Activated naive CD4-positive, alpha-beta T cell (primary cell): ENCODE measurements around the gene C3orf22.
"Not testable (repeated sequence)": the region's sequence is repeated elsewhere in the genome, so short reads cannot be mapped to it uniquely, and the experiment has no call there.

Experiments
- DNase-seq, 4 experiments: peaks; one replicate each; lab custom pipeline; 2025; lab: John Stamatoyannopoulos, UW

Gene C3orf22

DNA sequence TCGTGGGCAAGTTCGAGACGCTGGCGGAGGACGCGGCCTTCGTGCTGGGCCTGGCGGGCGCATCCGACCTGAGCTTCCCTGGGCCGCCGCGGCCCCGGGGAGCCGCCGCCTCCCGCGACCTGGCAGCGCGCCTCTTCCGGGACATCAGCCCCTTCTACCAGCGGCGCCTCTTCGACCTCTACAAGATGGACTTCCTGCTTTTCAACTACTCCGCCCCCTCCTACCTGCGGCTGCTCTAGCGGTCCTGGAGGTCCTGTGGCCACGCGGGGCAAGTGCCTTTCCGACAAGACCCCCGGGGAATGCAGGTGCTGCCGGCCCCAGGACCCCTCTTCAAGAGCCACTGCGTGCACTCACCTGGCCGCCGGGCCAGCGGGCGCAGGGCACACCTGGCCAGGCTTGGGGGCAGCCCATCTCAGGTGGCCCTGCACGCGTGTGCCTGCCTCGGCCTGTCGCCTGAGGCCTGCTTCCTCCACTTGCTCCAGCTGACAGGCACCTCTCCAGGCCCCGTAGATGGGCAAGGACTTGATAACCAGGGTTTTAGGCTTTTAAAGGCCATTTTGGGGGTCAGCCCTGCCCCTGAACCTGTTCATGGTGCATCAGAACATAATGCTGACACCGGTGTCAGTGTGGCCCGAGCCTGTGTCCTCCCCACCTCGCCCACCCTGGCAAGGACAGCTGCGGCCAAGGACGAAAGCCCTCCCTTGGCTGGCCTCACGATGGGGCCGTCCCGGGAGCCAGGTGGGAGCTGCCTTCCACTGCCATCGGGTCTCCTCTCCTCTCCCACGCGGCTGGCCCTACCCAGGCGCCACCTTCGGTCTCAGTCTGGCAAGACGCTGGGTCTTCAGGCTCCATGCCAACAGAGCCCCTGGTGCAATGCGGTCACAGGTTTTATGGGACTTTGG lies 16.1 kb downstream of the C3orf22 start:
- DNase-seq = no peak

DNA sequence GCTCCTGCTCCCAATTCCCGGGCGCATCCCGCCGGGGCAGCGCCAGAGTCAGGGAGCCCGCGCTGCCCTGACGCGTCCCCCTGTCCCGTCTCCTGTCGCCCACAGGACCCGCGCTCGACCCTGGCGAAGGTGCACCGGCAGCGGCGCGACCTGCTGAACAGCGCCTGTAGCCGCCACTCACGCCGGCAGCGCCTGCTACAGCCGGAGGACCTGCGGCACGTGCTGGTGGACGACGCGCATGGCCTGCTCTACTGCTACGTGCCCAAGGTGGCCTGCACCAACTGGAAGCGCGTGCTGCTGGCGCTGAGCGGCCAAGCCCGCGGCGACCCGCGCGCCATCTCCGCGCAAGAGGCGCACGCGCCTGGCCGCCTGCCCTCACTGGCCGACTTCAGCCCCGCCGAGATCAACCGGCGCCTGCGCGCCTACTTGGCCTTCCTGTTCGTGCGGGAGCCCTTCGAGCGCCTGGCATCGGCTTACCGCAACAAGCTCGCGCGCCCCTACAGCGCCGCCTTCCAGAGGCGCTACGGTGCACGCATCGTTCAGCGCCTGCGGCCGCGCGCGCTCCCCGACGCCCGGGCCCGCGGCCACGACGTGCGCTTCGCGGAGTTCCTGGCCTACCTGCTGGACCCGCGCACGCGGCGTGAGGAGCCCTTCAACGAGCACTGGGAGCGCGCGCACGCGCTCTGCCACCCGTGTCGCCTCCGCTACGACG lies 16.9 kb downstream of the C3orf22 start:
- DNase-seq = no peak

- DNase-seq = no peak
These were observed 17.6 kb downstream of the C3orf22 start for GRCh38 chr3:126540951-126541627.

GRCh38 chr3:126540342-126540849 lies 18.3 kb downstream of the C3orf22 start:
- DNase-seq = no peak

DNA sequence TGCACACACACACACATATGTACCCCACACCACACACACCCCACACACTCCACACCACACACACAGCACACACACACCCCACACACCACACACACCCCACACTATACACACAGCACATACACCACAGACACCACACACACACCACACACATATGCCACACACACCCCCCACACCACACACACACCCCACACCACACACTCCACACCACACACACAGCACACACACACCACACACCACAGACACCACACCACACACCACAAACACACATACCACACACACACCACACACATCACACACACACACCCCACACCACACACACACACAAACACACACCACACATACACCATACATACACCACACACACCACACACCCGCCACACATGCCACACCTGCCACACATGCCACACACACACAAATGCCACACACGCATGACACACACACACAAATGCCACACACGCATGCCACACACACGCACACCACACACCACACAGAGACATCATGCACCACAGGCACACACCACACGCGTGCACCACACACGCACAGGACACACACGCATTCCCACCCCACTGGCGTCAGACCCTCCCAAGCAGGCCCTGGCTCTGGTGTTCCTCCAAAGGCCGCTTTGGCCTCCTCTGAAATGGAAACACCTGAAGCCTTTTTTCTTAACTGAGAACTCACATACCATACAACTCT lies 19.0 kb downstream of the C3orf22 start:
- DNase-seq = no peak

GRCh38 chr3:126538966-126539365 lies 19.8 kb downstream of the C3orf22 start:
- no peak for DNase-seq

GRCh38 chr3:126538316-126538715 lies 20.4 kb downstream of the C3orf22 start:
- no peak for DNase-seq

GRCh38 chr3:126537730-126538281 lies 20.9 kb downstream of the C3orf22 start:
- no peak for DNase-seq

- DNase-seq = no peak
These were observed 21.5 kb downstream of the C3orf22 start for GRCh38 chr3:126537116-126537729.

GRCh38 chr3:126536126-126536525 lies 22.6 kb downstream of the C3orf22 start:
- no peak for DNase-seq

- DNase-seq = no peak
These were observed 23.1 kb downstream of the C3orf22 start for GRCh38 chr3:126535636-126536035.

- not testable (repeated sequence) for DNase-seq
These were observed 24.0 kb downstream of the C3orf22 start for GRCh38 chr3:126534716-126535115.

DNA sequence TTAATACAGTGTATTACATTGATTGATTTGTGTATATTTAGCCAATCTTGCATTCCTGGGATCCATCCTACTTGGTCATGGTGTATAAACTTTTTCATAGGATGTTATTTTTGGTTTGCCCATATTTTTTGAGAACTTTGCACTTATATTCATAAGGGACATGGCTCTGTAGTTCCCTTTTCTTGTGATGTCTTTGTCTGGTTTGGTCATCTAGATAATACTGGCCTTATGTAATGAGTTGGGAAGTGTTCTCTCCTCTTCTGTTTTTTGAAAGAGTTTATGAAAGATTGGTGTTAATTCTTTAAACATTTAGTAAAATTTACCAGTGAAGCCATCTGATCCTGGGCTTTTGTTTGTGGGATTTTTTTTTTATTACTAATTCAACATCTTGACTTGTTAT lies 25.2 kb downstream of the C3orf22 start:
- no peak for DNase-seq

- DNase-seq = no peak
These were observed 27.7 kb downstream of the C3orf22 start for GRCh38 chr3:126531051-126531330.

DNA sequence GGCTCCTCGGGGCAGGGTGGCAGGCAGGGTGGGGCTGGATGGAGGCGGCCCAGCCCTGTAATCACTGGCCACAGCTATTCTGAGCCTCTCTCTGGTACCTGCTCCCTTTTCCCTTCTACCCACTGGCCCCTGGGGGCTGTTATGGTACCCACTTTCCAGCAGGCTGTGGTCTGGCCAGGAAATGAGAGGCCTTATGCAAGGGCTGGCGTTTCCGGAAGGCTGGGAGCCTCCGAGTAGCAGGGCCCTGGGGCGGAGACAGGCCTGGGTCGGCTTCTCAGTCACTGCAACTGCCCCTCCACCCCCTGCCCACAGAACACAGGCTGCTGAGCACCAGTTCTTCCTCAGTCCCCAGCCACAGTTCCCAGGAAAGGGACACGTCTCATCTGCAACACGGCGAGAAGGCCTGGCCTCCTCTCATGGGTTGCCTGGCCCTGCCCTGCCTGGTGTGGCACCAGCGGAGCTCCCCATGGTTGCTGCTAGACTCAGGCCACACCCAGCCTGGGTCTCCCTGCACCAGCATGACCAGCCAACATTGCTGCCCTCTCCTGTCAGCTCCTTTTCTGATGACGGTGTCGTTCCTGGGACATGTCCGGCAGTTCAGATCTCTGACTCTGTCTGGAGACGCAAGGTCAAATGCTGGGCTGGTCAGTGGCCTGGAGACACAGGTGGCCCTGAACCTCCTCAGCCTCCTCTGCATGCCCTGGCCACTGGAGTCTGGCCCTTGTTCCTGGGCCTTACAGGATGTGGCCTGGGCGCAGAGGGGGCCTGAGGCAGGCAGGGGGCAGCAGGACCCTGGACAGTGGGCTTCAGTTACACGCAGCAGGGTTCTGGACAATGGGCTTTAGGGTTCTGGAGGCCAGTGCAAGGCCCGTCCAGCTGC lies 28.3 kb downstream of the C3orf22 start:
- no peak for DNase-seq

- no peak for DNase-seq
These were observed 29.1 kb downstream of the C3orf22 start for GRCh38 chr3:126529585-126530170.

DNA sequence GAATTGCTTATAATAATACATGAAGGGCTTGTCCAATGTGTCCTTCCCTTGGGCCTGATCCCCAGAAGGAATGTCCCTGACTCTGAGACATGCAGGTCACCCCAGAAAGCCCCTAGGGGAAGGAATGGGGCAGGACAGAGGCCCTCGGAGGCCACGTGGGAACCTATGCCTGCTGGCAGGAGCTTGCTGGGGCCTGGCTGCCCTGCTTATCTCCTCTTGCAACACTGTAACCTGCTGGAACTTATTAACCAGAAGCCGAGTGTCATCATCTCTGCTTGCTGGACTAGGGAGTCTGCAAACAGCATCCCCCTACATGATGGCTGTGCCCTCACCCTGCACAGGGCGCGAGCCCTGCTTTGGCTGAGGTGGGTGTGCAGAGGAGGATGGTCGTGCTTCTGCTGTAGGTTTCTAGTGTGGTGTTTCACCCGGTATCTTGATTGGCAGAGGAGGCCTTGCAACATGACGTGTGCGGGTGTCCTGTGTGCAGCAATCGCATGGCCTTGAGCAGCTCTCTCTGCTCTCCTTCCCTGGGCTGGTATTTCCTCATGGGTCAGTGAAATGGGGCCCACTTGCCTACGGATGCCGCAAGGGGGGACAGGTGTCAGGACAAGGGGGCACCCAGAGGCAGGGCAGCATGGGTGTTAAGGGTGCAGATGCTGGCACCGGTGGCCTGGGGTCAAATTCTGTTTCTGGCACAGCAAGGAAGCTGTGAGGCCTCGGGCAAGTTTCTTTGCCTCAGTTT lies 29.8 kb downstream of the C3orf22 start:
- no peak for DNase-seq

GRCh38 chr3:126528419-126528799 lies 30.3 kb downstream of the C3orf22 start:
- no peak for DNase-seq
